ENCODE data around the gene RALGAPA2.

DNA sequence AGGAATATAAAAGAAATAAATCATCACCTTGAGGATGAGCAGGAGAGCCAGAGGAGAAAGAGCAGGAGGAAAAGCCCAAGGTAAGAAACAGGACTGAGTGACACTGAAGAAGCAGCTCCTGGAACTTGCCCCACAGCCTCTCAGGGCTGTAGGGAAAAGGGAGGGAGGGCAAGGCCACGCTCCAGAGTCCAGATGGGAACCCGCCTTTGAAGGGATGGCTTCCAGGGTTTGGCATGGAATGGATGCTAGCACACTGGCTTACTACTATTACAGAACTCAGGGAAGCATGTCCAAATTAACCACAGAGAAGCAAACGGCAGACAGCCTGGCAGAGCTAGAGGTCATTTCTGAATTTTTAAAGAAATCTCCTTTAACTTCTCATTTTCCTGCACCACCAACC lies 26.8 kb downstream of the RALGAPA2 start:
- TF ChIP-seq, protein P1, sequence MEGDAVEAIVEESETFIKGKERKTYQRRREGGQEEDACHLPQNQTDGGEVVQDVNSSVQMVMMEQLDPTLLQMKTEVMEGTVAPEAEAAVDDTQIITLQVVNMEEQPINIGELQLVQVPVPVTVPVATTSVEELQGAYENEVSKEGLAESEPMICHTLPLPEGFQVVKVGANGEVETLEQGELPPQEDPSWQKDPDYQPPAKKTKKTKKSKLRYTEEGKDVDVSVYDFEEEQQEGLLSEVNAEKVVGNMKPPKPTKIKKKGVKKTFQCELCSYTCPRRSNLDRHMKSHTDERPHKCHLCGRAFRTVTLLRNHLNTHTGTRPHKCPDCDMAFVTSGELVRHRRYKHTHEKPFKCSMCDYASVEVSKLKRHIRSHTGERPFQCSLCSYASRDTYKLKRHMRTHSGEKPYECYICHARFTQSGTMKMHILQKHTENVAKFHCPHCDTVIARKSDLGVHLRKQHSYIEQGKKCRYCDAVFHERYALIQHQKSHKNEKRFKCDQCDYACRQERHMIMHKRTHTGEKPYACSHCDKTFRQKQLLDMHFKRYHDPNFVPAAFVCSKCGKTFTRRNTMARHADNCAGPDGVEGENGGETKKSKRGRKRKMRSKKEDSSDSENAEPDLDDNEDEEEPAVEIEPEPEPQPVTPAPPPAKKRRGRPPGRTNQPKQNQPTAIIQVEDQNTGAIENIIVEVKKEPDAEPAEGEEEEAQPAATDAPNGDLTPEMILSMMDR (IDR thresholded peaks at IDR 0.05) = no peak
- no peak for TF ChIP-seq POLR2A (IDR thresholded peaks at IDR 0.05)

All from body of pancreas (tissue), 4 donors.